ENCODE measurements around the gene PBX1. TPM values are rescaled to one million over a fixed set of nuclear protein-coding genes. Genes with fewer than 3 reads are reported as not detected.

Gene PBX1
- total and polyA plus RNA-seq, 4 donors: 2.2 to 17.3 (median 5.1) TPM

DNA sequence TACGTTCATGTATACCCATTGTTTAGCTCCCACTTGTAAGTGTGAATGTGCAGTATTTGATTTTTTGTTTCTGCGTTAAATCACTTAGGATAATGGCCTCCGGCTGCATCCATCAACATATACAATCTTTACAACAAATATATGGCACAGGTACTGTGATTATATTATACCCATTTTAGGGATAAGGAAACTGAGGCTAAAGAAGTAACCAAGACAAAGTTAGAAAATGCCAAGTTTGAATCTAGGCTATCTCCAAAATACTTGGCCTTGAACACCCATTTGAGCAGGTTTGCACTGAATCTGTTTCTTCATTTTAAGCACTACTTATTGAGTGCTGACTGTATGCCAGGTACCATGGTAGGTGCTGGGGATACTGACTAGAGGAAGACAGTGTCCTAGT lies 149.6 kb downstream of the PBX1 start:
- no peaks in the 10 kb centered on the region for H3K27me3 ChIP-seq (ENCODE audit: control insufficient read depth in 4 of 4, insufficient read depth in 4 of 4, low read length in 3 of 4)
- no peak overlapping the region for H3K4me3 ChIP-seq (ENCODE audit: low read depth in 1 of 3, low read length in 3 of 3)
- H3K27ac ChIP-seq (ENCODE audit: low read depth in 1 of 2, low read length in 2 of 2): no peak overlapping the region
- 94% methylated on average over 3 of the region's 3 CpGs for WGBS
- TF ChIP-seq, protein P1, sequence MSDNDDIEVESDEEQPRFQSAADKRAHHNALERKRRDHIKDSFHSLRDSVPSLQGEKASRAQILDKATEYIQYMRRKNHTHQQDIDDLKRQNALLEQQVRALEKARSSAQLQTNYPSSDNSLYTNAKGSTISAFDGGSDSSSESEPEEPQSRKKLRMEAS (IDR thresholded peaks at IDR 0.05): no peak
- TF ChIP-seq YY1 (IDR thresholded peaks at IDR 0.05) (no peak), RAD21 (IDR thresholded peaks at IDR 0.05) (no peak)
- peaks cover 2 to 18% (median 9%) of the 10 kb centered on the region in 4 donors for H3K4me1 ChIP-seq (ENCODE audit: control insufficient read depth in 4 of 4, insufficient read depth in 4 of 4, low read length in 3 of 4)
- no peaks in the 10 kb centered on the region for H3K36me3 ChIP-seq (ENCODE audit: control insufficient read depth in 4 of 4, insufficient read depth in 3 of 4, low read depth in 1 of 4, low read length in 3 of 4)
- no peak overlapping the region for H3K9ac ChIP-seq (ENCODE audit: low read depth in 1 of 2, low read length in 2 of 2)
- no peaks in the 10 kb centered on the region for H3K9me3 ChIP-seq (ENCODE audit: control insufficient read depth in 4 of 4, low read length in 3 of 4)
- no peak for DNase-seq (ENCODE audit: low spot score)

DNA sequence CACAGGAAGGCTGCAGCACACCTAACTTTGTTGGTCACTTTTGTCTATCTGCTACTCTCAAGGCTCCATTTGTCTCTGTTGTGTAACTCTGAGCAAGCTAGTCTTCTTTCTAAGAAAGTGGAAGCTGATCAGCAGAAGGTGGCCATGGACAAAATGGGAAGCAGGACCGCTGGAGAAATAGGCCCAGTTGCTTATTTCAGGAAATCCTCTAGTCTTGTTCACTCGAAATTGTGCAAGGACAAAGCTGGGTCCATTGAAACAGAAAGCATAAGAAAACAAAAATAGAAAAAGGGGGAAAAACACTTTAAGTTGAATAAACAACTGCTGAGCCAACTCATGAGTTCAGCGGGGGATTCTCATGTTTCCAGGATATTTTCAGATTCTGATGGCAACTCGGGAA lies 150.1 kb downstream of the PBX1 start:
- Histone ChIP-seq H3K27ac (ENCODE audit: low read depth in 1 of 2, low read length in 2 of 2) (no peak overlapping the region), H3K9ac (ENCODE audit: low read depth in 1 of 2, low read length in 2 of 2) (no peak overlapping the region), H3K36me3 (ENCODE audit: control insufficient read depth in 4 of 4, insufficient read depth in 3 of 4, low read depth in 1 of 4, low read length in 3 of 4) (no peaks in the 10 kb centered on the region), H3K4me3 (ENCODE audit: low read depth in 1 of 3, low read length in 3 of 3) (no peak overlapping the region), H3K4me1 (ENCODE audit: control insufficient read depth in 4 of 4, insufficient read depth in 4 of 4, low read length in 3 of 4) (peaks cover 2 to 19% (median 11%) of the 10 kb centered on the region in 4 donors), H3K9me3 (ENCODE audit: control insufficient read depth in 4 of 4, low read length in 3 of 4) (no peaks in the 10 kb centered on the region), H3K27me3 (ENCODE audit: control insufficient read depth in 4 of 4, insufficient read depth in 4 of 4, low read length in 3 of 4) (no peaks in the 10 kb centered on the region)
- WGBS: 66% methylated on average over 4 of the region's 4 CpGs
- TF ChIP-seq, protein P2, sequence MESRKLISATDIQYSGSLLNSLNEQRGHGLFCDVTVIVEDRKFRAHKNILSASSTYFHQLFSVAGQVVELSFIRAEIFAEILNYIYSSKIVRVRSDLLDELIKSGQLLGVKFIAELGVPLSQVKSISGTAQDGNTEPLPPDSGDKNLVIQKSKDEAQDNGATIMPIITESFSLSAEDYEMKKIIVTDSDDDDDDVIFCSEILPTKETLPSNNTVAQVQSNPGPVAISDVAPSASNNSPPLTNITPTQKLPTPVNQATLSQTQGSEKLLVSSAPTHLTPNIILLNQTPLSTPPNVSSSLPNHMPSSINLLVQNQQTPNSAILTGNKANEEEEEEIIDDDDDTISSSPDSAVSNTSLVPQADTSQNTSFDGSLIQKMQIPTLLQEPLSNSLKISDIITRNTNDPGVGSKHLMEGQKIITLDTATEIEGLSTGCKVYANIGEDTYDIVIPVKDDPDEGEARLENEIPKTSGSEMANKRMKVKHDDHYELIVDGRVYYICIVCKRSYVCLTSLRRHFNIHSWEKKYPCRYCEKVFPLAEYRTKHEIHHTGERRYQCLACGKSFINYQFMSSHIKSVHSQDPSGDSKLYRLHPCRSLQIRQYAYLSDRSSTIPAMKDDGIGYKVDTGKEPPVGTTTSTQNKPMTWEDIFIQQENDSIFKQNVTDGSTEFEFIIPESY (IDR thresholded peaks at IDR 0.05): no peak
- TF ChIP-seq RXRA (IDR thresholded peaks at IDR 0.05) (no peak), TAF1 (conservative IDR thresholded peaks at IDR 0.05) (no peak), RAD21 (IDR thresholded peaks at IDR 0.05) (no peak), SP1 (IDR thresholded peaks at IDR 0.05) (no peak), JUND (IDR thresholded peaks at IDR 0.05) (no peak), NR2F2 (IDR thresholded peaks at IDR 0.05) (no peak), HNF4G (IDR thresholded peaks at IDR 0.05) (no peak), HNF4A (conservative IDR thresholded peaks at IDR 0.05) (no peak), FOXA2 (IDR thresholded peaks at IDR 0.05) (no peak), GABPA (IDR thresholded peaks at IDR 0.05 in 1 of 2, conservative IDR thresholded peaks at IDR 0.05 in 1 of 2) (no peak)
- TF ChIP-seq, protein P3, sequence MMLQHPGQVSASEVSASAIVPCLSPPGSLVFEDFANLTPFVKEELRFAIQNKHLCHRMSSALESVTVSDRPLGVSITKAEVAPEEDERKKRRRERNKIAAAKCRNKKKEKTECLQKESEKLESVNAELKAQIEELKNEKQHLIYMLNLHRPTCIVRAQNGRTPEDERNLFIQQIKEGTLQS (IDR thresholded peaks at IDR 0.05): no peak
- no peak for DNase-seq (ENCODE audit: low spot score)

DNA sequence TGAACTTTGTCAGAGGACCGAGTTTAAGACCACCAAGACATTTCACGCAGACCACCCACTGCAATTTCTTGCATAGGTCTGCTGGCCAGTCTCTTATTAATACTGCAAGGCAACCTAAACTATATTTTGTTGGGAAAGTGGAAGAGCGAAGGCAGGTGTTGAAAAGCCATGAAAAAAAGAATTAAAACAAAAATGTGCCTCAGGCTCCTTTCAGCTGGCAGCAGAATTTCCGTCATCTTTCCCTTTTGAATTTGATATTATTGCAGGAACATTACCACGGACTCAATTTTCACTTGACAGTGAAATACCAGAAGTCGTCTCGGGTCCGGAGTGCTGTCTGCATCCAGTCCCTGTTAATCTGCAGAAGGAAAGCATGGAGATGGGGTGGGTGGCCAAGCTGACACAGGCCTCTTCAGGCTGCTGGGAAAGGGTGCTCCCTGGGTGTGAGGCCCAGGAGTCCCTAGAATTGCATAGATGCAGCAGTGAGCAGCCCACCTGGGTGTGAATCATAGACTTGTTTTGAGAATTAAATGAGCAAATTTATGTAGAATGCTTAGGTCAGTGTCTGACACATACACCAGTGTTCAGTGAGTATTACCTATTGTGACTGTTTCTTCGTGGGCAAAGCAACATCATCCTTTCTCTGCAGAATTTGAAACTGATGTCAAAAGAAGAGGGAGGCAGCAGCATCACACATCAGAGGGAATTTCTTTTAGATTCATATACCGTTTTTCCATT lies 150.7 kb downstream of the PBX1 start:
- Histone ChIP-seq H3K9ac (ENCODE audit: low read depth in 1 of 2, low read length in 2 of 2) (no peak overlapping the region), H3K9me3 (ENCODE audit: control insufficient read depth in 4 of 4, low read length in 3 of 4) (no peaks in the 10 kb centered on the region), H3K4me3 (ENCODE audit: low read depth in 1 of 3, low read length in 3 of 3) (no peak overlapping the region), H3K36me3 (ENCODE audit: control insufficient read depth in 4 of 4, insufficient read depth in 3 of 4, low read depth in 1 of 4, low read length in 3 of 4) (no peaks in the 10 kb centered on the region), H3K4me1 (ENCODE audit: control insufficient read depth in 4 of 4, insufficient read depth in 4 of 4, low read length in 3 of 4) (peaks cover 5 to 19% (median 12%) of the 10 kb centered on the region in 4 donors), H3K27me3 (ENCODE audit: control insufficient read depth in 4 of 4, insufficient read depth in 4 of 4, low read length in 3 of 4) (no peaks in the 10 kb centered on the region), H3K27ac (ENCODE audit: low read depth in 1 of 2, low read length in 2 of 2) (no peak overlapping the region)
- TF ChIP-seq TAF1 (conservative IDR thresholded peaks at IDR 0.05): no peak
- TF ChIP-seq FOXA2 (IDR thresholded peaks at IDR 0.05): no peak
- TF ChIP-seq, protein P4, sequence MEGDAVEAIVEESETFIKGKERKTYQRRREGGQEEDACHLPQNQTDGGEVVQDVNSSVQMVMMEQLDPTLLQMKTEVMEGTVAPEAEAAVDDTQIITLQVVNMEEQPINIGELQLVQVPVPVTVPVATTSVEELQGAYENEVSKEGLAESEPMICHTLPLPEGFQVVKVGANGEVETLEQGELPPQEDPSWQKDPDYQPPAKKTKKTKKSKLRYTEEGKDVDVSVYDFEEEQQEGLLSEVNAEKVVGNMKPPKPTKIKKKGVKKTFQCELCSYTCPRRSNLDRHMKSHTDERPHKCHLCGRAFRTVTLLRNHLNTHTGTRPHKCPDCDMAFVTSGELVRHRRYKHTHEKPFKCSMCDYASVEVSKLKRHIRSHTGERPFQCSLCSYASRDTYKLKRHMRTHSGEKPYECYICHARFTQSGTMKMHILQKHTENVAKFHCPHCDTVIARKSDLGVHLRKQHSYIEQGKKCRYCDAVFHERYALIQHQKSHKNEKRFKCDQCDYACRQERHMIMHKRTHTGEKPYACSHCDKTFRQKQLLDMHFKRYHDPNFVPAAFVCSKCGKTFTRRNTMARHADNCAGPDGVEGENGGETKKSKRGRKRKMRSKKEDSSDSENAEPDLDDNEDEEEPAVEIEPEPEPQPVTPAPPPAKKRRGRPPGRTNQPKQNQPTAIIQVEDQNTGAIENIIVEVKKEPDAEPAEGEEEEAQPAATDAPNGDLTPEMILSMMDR (IDR thresholded peaks at IDR 0.05; ENCODE audit: low read depth, low read length, missing input control): no peak
- no peak for TF ChIP-seq SP1 (IDR thresholded peaks at IDR 0.05)
- TF ChIP-seq JUND (IDR thresholded peaks at IDR 0.05): no peak
- TF ChIP-seq, protein P3 (IDR thresholded peaks at IDR 0.05): no peak
- TF ChIP-seq, protein P1 (IDR thresholded peaks at IDR 0.05): no peak
- TF ChIP-seq YY1 (IDR thresholded peaks at IDR 0.05): no peak
- TF ChIP-seq HNF4A (conservative IDR thresholded peaks at IDR 0.05): no peak
- TF ChIP-seq FOXA1 (IDR thresholded peaks at IDR 0.05): no peak
- no peak for TF ChIP-seq NR2F2 (IDR thresholded peaks at IDR 0.05)
- no peak for TF ChIP-seq GABPA (IDR thresholded peaks at IDR 0.05 in 1 of 2, conservative IDR thresholded peaks at IDR 0.05 in 1 of 2)
- no peak for TF ChIP-seq RAD21 (IDR thresholded peaks at IDR 0.05)
- no peak for TF ChIP-seq HNF4G (IDR thresholded peaks at IDR 0.05)
- TF ChIP-seq, protein P5, sequence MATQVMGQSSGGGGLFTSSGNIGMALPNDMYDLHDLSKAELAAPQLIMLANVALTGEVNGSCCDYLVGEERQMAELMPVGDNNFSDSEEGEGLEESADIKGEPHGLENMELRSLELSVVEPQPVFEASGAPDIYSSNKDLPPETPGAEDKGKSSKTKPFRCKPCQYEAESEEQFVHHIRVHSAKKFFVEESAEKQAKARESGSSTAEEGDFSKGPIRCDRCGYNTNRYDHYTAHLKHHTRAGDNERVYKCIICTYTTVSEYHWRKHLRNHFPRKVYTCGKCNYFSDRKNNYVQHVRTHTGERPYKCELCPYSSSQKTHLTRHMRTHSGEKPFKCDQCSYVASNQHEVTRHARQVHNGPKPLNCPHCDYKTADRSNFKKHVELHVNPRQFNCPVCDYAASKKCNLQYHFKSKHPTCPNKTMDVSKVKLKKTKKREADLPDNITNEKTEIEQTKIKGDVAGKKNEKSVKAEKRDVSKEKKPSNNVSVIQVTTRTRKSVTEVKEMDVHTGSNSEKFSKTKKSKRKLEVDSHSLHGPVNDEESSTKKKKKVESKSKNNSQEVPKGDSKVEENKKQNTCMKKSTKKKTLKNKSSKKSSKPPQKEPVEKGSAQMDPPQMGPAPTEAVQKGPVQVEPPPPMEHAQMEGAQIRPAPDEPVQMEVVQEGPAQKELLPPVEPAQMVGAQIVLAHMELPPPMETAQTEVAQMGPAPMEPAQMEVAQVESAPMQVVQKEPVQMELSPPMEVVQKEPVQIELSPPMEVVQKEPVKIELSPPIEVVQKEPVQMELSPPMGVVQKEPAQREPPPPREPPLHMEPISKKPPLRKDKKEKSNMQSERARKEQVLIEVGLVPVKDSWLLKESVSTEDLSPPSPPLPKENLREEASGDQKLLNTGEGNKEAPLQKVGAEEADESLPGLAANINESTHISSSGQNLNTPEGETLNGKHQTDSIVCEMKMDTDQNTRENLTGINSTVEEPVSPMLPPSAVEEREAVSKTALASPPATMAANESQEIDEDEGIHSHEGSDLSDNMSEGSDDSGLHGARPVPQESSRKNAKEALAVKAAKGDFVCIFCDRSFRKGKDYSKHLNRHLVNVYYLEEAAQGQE (IDR thresholded peaks at IDR 0.05): no peak
- TF ChIP-seq RXRA (IDR thresholded peaks at IDR 0.05): no peak
- WGBS: 86% methylated on average over 10 of the region's 10 CpGs
- no peak for DNase-seq (ENCODE audit: low spot score)
